ENCODE data around the gene TAOK2. TPM values are rescaled to one million over a fixed set of nuclear protein-coding genes. Genes with fewer than 3 reads are reported as not detected.

Gene TAOK2
- total RNA-seq, 5 donors from 2014 or later (not counting 1 experiment from before 2014, with no cell fraction given), result 26.1 to 58.3 (median 55.9) TPM

DNA sequence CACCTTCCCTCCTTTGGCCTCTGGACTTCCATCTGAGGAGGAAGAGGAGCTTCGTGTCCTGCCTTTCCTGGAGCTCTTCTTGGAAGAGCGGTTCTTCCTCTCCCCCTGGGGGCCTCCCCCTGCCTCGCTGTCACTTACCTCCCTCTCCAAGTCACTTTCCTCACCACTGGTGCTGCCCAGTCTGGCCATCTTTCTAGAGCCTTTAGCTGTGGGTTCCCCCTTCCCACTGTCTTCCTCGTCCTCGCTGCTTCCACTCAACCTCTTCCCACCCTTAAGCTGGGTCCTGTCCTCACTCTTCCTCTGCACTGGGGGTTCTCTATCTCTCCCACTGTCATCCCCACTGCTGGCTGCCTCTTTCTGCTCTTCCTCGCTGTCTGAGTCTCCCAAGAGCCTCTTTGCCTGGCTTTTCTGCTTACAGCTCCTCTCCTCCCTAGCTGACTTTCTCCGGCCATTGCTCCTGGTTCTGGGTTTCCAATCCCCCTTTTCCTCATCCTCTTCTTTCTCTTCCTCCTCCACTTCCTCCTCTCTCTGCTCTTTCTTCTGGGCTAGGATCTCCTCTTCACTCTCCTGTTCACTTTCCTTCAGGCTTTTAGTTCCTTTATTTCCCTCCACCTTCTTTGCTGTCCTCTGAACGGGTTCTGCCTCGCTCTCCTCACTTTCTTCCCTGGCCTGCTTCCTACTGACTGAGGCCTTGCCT, 20.4 kb downstream of the TAOK2 start:
- H3K4me1 Mint-ChIP-seq, result peaks cover 27 to 40% (median 35%) of the 10 kb centered on the region in 3 donors
- WGBS (ENCODE audit: insufficient coverage), result 92% methylated on average over 8 of the region's 9 CpGs
- POLR2A ChIA-PET, result interaction anchor here in 1 of 2 donors (0.6 kb wide), 1 partner anchor 984 kb away, joined by 4 read pairs; no protein-coding TSS in a partner anchor

DNA sequence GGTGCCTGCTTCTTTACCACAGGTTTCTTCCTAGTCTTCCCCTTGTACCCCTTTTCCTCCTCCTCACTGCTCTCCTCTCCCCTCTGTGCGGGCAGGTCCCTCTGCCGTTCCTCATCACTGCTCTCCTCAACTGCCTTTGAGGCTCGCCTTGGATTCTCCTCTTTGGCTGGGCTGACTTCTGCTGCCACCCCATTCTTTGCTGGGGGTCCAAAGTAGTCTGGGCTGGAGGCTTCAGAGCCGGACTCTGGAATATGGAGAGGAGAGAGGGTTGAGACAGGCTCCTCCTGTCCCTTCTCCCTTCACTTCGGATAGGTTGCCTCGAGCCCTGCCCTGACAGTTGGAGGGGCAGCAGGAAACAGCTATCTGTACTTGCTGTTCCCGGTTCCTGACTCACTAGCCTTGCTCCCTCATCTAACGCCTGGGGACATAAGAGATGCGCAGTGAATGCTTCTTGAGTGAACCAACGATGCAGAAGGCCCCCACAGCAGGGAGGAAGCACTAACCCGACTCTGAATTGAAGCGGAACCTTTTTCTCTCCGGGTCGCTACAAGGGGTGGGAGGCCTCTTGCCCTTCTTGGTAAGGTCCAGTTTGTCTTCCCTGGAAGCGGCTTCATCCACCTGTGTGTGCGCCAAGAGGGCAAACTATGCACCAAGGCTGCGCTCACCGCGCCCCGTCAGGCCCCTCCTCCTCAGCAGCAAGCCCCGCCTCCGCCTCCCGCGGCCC, 21.1 kb downstream of the TAOK2 start:
- Mint-ChIP-seq H3K27me3 (no peaks in the 10 kb centered on the region), H3K4me1 (peaks cover 31 to 46% (median 42%) of the 10 kb centered on the region in 3 donors), H3K27ac (peak overlapping the region; percentile 95 to 97), H3K36me3 (peaks cover 18% of the 10 kb centered on the region), H3K4me3 (peak overlapping the region; percentile 96 to 99 (median 97)), H3K9me3 (no peaks in the 10 kb centered on the region)
- Histone ChIP-seq H3K36me3 (ENCODE audit: control insufficient read depth in 2 of 2, extremely low read depth in 1 of 2, insufficient read depth in 1 of 2, low read length in 1 of 2) (peaks cover 11 to 44% of the 10 kb centered on the region in 2 donors), H3K9me3 (no peaks in the 10 kb centered on the region), H3K27me3 (replicated peaks in 1 of 2; ENCODE audit: control insufficient read depth in 2 of 2, extremely low read depth in 1 of 2, insufficient read depth in 2 of 2, low read length in 1 of 2) (no peaks in the 10 kb centered on the region), H3K4me1 (ENCODE audit: control insufficient read depth in 1 of 2, extremely low read depth in 1 of 2, insufficient read depth in 2 of 2, low read length in 2 of 2) (peaks cover 11 to 29% of the 10 kb centered on the region in 2 experiments), H3K4me3 (ENCODE audit: control insufficient read depth in 1 of 2, extremely low read depth in 1 of 2, low read length in 1 of 2) (peak overlapping the region; percentile 99), H3K27ac (ENCODE audit: low read length) (peak overlapping the region; percentile 99)
- ChIA-PET CTCF (interaction anchor here in 1 of 2 donors (0.9 to 1.2 kb wide), 2 partner anchors 33 to 179 kb away, joined by 4 to 5 read pairs; partner anchors contain the start of genes PAGR1 and TMEM219), POLR2A (no interaction called here)
- DNase-seq, result peak in 7 of 35 experiments; percentile 50 to 75 (median 64)
- peak in 2 of 4 experiments; percentile 36 to 39 for ATAC-seq (replicated peaks in 1 of 4)
- WGBS (ENCODE audit: insufficient coverage), result 9% methylated on average over 17 of the region's 24 CpGs

More for the DNA sequence above, 20.4 kb downstream of the TAOK2 start:
- Histone ChIP-seq H3K27ac (ENCODE audit: low read length) (peak overlapping the region; percentile 99), H3K36me3 (ENCODE audit: control insufficient read depth in 2 of 2, extremely low read depth in 1 of 2, insufficient read depth in 1 of 2, low read length in 1 of 2) (peaks cover 11 to 39% of the 10 kb centered on the region in 2 donors), H3K4me1 (ENCODE audit: control insufficient read depth in 1 of 2, extremely low read depth in 1 of 2, insufficient read depth in 2 of 2, low read length in 2 of 2) (peaks cover 11 to 29% of the 10 kb centered on the region in 2 experiments), H3K27me3 (replicated peaks in 1 of 2; ENCODE audit: control insufficient read depth in 2 of 2, extremely low read depth in 1 of 2, insufficient read depth in 2 of 2, low read length in 1 of 2) (no peaks in the 10 kb centered on the region), H3K9me3 (no peaks in the 10 kb centered on the region), H3K4me3 (ENCODE audit: control insufficient read depth in 1 of 2, extremely low read depth in 1 of 2, low read length in 1 of 2) (peak overlapping the region in 1 of 2 donors; percentile 99)
- DNase-seq, result no peak
- H3K4me3 Mint-ChIP-seq, result peak overlapping the region; percentile 96 to 99 (median 97)
- no peaks in the 10 kb centered on the region for H3K9me3 Mint-ChIP-seq
- ATAC-seq (replicated peaks in 1 of 4), result no peak
- CTCF ChIA-PET, result interaction anchor here in 1 of 2 donors (0.6 kb wide), 1 partner anchor 33 kb away, joined by 3 read pairs; no protein-coding TSS in a partner anchor
- H3K27ac Mint-ChIP-seq, result peak overlapping the region; percentile 72 to 97
- peaks cover 19% of the 10 kb centered on the region for H3K36me3 Mint-ChIP-seq
- H3K27me3 Mint-ChIP-seq, result no peaks in the 10 kb centered on the region

DNA sequence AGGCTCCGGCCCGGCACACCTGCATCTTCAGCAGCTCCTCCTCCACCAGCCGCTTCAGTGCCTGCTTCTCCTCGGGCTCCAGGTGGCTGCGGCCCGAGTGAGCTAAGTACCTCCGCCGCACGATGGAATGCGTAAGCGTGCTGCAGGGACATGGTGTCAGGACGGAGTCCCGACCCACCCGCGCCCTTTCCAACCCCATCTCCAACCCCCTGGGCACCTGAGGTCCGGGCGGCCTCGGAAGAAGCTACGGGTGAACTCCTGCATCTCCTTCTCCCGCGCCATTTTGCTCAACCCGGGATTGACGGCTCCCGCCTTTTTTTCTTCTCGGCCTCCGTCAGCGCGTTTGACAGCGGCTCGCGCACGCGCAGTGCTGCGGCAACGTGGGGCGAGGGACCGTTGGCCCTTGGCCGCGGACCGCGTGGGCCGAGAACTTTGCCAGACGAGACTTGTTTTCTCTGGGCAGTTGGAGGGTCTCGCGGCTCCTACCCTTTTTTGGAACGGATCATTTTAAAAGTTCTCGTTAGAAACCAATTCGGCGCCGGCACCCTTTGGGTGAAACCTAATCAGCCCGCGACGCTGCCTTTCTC, 21.7 kb downstream of the TAOK2 start, which contains the start of gene HIRIP3:
Gene HIRIP3 (minus strand): TSS at position 294 of the 587 bp plus-strand sequence. CDS start 12 bp downstream, at position 282.
- H3K4me1 Mint-ChIP-seq, result peaks cover 32 to 47% (median 43%) of the 10 kb centered on the region in 3 donors
- ChIA-PET CTCF (interaction anchor here in 1 of 2 donors (0.7 to 1.2 kb wide), 3 partner anchors 34 to 188 kb away, joined by 4 to 5 read pairs (median 4); partner anchors contain the start of genes PAGR1 and TMEM219), POLR2A (interaction anchor here in 1 of 2 donors (0.6 kb wide), 1 partner anchor 173 kb away, joined by 6 read pairs; no protein-coding TSS in a partner anchor)
- H3K4me3 Mint-ChIP-seq, result peak within 1 kb of the TSS; percentile 96 to 99 (median 97)
- peaks cover 10 to 46% of the 10 kb centered on the region in 2 donors for H3K36me3 ChIP-seq (ENCODE audit: control insufficient read depth in 2 of 2, extremely low read depth in 1 of 2, insufficient read depth in 1 of 2, low read length in 1 of 2)
- H3K9me3 ChIP-seq, result no peaks in the 10 kb centered on the region
- peak within 1 kb of the TSS; percentile 99 for H3K4me3 ChIP-seq (ENCODE audit: control insufficient read depth in 1 of 2, extremely low read depth in 1 of 2, low read length in 1 of 2)
- peak; percentile 69 to 73 (median 70) for ATAC-seq (replicated peaks in 1 of 4)
- no peaks in the 10 kb centered on the region for H3K27me3 ChIP-seq (replicated peaks in 1 of 2; ENCODE audit: control insufficient read depth in 2 of 2, extremely low read depth in 1 of 2, insufficient read depth in 2 of 2, low read length in 1 of 2)
- H3K27ac Mint-ChIP-seq, result peak within 1 kb of the TSS; percentile 95 to 97
- peaks cover 11 to 29% of the 10 kb centered on the region in 2 experiments for H3K4me1 ChIP-seq (ENCODE audit: control insufficient read depth in 1 of 2, extremely low read depth in 1 of 2, insufficient read depth in 2 of 2, low read length in 2 of 2)
- H3K27me3 Mint-ChIP-seq, result no peaks in the 10 kb centered on the region
- under 1% methylated on average over 48 of the region's 53 CpGs for WGBS (ENCODE audit: insufficient coverage)
- H3K27ac ChIP-seq (ENCODE audit: low read length), result peak within 1 kb of the TSS; percentile 99
- H3K9me3 Mint-ChIP-seq, result no peaks in the 10 kb centered on the region
- peaks cover 15% of the 10 kb centered on the region for H3K36me3 Mint-ChIP-seq
- DNase-seq, result peak; percentile 66 to 91 (median 80)

DNA sequence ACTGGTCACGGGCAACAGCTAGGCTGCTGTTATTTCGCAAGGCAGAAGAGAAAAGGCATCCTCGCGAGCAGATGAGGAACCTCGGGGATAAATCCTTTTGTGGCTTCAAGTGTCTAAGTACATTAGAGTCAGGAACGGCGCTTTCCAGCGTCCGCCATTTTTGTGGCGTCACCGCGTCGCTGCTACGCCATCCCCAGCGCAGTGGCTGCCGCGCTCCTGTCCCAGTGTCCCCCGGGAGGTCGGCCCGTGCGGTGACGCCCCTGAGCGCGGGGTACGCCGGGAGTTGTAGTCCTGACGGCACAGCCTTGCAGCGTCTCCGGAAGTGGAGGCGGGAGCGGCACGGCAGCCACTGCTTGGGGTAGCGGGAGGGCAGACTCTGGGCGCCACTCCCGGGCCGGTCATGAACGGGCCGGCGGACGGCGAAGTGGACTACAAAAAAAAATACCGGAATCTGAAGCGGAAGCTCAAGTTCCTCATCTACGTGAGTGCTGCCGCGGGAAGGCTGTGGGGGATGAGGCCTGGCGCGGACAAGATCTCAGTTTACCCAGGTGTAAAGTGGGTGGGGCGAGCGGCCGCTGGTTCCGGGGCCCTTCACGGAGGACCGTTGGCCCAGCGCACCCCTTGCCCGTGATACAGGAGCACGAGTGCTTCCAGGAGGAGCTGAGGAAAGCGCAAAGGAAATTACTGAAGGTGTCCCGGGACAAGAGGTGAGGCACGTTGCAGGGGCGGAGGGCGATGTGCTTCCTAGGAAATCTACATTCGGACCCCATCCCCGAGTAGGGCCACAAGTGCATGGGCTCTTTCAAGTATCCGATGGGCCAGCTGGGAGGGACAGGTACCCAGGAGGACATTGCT, 22.5 kb downstream of the TAOK2 start, which contains the start of gene INO80E:
Gene INO80E (plus strand): TSS at position 331 of the 855 bp plus-strand sequence. CDS start 70 bp downstream, at position 401.
- Mint-ChIP-seq H3K27ac (peak within 1 kb of the TSS; percentile 95 to 97), H3K4me1 (peaks cover 32 to 47% (median 43%) of the 10 kb centered on the region in 3 donors)
- POLR2A ChIA-PET, result interaction anchor here in 1 of 2 donors (0.6 kb wide), 1 partner anchor 174 kb away, joined by 6 read pairs; no protein-coding TSS in a partner anchor

DNA sequence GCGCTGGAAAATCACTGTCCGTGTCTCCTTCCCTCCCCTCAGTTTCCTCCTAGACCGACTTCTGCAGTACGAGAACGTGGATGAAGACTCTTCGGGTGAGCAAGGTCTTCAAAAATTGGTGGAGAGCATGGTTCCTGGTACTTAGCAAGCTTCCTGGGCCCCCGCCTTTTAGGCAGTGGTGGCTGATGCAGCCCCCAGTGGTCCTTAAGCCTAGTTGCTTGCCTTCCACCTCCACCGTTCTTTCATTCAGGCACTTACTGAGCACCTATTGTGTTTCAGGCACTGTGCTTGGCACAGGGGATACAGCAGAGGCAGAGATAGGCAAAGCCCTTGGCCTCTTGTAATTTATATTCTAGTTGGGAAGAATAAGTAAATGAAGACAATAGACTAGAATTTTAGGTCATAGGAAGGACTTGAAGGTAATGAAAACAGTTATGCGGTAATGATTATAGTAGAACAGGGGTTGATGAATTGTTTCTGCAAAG, 23.1 kb downstream of the TAOK2 start:
- WGBS (ENCODE audit: insufficient coverage), result 0% methylated on average over 2 of the region's 9 CpGs
- Histone ChIP-seq H3K4me3 (ENCODE audit: control insufficient read depth in 1 of 2, extremely low read depth in 1 of 2, low read length in 1 of 2) (peak overlapping the region; percentile 99), H3K9me3 (no peaks in the 10 kb centered on the region), H3K36me3 (ENCODE audit: control insufficient read depth in 2 of 2, extremely low read depth in 1 of 2, insufficient read depth in 1 of 2, low read length in 1 of 2) (peaks cover 14 to 48% of the 10 kb centered on the region in 2 donors), H3K27me3 (replicated peaks in 1 of 2; ENCODE audit: control insufficient read depth in 2 of 2, extremely low read depth in 1 of 2, insufficient read depth in 2 of 2, low read length in 1 of 2) (no peaks in the 10 kb centered on the region), H3K4me1 (ENCODE audit: control insufficient read depth in 1 of 2, extremely low read depth in 1 of 2, insufficient read depth in 2 of 2, low read length in 2 of 2) (peaks cover 11 to 32% of the 10 kb centered on the region in 2 experiments), H3K27ac (ENCODE audit: low read length) (no peak overlapping the region)
- H3K27me3 Mint-ChIP-seq, result no peaks in the 10 kb centered on the region
- no peak for ATAC-seq (replicated peaks in 1 of 4)
- H3K4me3 Mint-ChIP-seq, result peak overlapping the region; percentile 96 to 99 (median 97)
- H3K9me3 Mint-ChIP-seq, result no peaks in the 10 kb centered on the region
- H3K27ac Mint-ChIP-seq, result peak overlapping the region; percentile 95 to 97
- peaks cover 32 to 47% (median 46%) of the 10 kb centered on the region in 3 donors for H3K4me1 Mint-ChIP-seq
- ChIA-PET CTCF (interaction anchor here in 1 of 2 donors (0.6 to 1.6 kb wide), 3 partner anchors 24 to 697 kb away, joined by 4 to 6 read pairs (median 4); partner anchors contain the start of gene TAOK2), POLR2A (interaction anchor here in 1 of 2 donors (0.6 kb wide), 1 partner anchor 99 kb away, joined by 3 read pairs; no protein-coding TSS in a partner anchor)
- DNase-seq, result no peak
- H3K36me3 Mint-ChIP-seq, result peaks cover 14% of the 10 kb centered on the region

More for the DNA sequence above, 22.5 kb downstream of the TAOK2 start, which contains the start of gene INO80E:
- under 1% methylated on average over 62 of the region's 65 CpGs for WGBS (ENCODE audit: insufficient coverage)
- DNase-seq (peak; percentile 97 to 100 (median 99)), ATAC-seq (replicated peaks in 1 of 4) (peak; percentile 95 to 98 (median 96))
- peaks cover 11 to 29% of the 10 kb centered on the region in 2 experiments for H3K4me1 ChIP-seq (ENCODE audit: control insufficient read depth in 1 of 2, extremely low read depth in 1 of 2, insufficient read depth in 2 of 2, low read length in 2 of 2)
- no peaks in the 10 kb centered on the region for H3K27me3 ChIP-seq (replicated peaks in 1 of 2; ENCODE audit: control insufficient read depth in 2 of 2, extremely low read depth in 1 of 2, insufficient read depth in 2 of 2, low read length in 1 of 2)
- Mint-ChIP-seq H3K27me3 (no peaks in the 10 kb centered on the region), H3K36me3 (peaks cover 12% of the 10 kb centered on the region), H3K4me3 (peak within 1 kb of the TSS; percentile 96 to 99 (median 97)), H3K9me3 (no peaks in the 10 kb centered on the region)
- no peaks in the 10 kb centered on the region for H3K9me3 ChIP-seq
- peak within 1 kb of the TSS; percentile 99 for H3K27ac ChIP-seq (ENCODE audit: low read length)
- peaks cover 10 to 48% of the 10 kb centered on the region in 2 donors for H3K36me3 ChIP-seq (ENCODE audit: control insufficient read depth in 2 of 2, extremely low read depth in 1 of 2, insufficient read depth in 1 of 2, low read length in 1 of 2)
- peak within 1 kb of the TSS; percentile 99 for H3K4me3 ChIP-seq (ENCODE audit: control insufficient read depth in 1 of 2, extremely low read depth in 1 of 2, low read length in 1 of 2)
- CTCF ChIA-PET, result interaction anchor here in 1 of 2 donors (0.7 to 1.6 kb wide), 4 partner anchors 23 to 296 kb away, joined by 4 to 6 read pairs (median 4); partner anchors contain the start of genes PAGR1 and TAOK2
